ENCODE data around the gene SLC35A5.
A peak's percentile ranks its signal among the peaks of the same experiment; 100 is the strongest.

SLC35A5 gene

DNA sequence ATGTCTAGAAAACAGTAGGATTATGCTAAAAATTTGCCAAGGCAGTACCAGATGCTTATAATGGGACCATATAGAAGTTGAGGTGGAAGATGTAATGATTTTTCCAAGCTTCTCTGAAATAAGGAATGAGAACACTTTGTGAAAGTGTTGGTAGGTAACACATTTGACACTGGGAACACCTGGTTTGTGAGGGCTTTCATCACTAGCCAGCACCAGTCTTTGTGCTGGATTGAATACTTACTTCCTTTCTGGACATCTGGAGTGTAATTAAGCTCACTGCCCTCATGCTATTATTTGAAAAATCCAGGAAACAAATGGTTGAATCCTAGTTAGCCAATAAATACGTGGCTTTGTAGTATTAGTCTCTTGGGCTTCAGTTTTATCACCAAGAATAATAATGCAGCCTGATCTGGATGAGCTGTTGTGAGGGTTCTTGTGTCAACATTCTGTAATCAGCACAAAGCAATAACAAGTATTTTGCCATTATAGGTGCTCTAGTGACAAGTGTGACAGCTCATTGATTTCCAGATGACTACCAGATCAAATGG lies 66.1 kb downstream of the SLC35A5 start:
- peak; percentile 65 to 71 for DNase-seq

DNA sequence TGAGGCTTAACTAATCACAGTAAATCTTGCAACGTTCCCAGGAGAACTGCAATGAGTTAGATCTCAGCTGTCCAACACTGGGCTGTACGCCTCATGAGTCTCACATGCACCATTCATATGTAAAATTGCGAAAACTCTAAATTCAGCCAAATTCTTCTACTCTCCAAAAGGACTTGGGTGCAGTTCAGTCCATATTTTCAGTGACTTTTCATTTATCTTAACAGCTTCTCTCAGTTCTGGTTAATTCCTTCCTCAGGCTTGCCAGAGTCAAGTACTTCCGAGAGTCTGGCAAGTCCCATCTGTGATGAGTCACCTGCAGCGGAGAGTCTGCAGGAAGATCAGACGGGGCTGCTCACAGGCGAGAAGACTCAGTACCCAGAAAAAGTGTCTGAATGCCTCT lies 67.6 kb downstream of the SLC35A5 start:
- peak; percentile 30 to 54 for DNase-seq

DNA sequence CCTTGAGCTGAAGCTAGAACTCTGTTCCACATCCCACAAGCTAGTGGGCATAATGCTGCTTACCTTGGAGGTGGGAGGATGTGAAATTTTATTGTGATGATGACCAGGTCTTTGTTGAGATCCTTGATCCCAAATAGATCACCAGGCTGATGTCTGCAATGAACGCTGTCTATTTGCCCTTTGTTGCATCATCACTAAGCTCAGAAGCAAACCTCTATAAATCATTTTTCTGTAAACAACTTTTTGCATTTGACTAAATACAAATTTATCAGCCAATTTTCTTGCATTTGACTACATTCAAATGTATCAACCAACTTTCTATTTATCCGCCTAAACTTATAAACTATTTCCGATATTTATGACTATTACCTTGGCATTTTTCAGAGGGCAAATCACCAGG lies 69.4 kb downstream of the SLC35A5 start:
- DNase-seq: peak in 1 of 2 experiments; percentile 29

DNA sequence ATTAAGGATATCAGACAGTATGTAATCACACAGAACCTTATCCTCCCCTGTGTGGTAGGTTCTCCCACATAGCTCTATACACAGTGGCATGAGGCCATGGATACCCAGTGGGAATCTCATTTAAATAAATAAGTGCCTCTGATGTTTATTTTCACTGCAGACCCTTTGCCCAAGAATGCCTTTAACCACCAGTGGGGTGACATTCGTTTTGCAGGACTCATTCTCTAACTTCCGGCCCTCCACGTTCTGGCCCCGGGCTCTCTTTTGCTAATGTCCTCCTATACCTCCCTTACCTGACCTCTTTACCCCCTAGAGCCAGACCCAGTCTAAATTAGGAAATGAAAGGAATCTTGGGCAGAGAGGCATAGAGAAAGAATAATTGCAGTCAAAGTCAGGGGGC lies 70.8 kb downstream of the SLC35A5 start:
- DNase-seq: no peak

DNA sequence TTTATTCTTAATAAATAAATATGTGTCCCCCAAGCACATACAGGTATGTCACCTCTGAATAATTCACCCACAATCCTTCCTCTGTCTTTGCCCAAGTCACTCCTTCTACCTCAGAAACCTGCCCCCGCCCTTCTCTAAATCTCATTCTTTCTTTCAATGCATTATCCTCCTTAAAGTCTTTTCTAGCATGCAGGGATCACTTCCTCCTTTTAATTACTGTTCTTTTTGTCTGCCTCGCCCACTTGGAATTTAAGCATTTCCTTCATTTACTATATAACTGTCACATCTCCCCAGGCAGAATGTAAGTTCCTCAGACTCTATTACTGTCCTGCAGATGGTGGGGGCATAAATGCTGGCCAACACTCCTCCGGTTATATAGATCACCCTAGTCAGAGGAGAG lies 71.3 kb downstream of the SLC35A5 start:
- no peak for DNase-seq

DNA sequence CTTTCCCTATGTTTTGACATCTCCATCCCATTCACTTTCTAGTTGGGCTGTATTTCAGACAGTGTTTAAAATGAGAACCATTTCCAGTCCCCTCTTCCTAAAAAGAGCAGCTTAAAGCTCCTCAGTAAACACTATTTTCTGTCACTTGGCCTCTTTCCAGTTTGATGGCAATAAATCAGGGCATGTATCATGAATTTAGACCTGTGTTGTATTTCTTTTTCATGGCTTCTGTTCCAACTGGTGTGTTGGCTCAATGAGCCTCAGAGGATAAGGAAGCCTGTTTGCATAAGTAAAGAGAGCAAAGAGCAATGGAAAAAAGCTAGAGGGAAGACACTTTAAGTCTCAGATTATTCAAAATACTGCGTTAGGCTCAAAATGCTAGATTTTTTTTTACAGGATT lies 71.9 kb downstream of the SLC35A5 start:
- peak; percentile 30 to 59 for DNase-seq

DNA sequence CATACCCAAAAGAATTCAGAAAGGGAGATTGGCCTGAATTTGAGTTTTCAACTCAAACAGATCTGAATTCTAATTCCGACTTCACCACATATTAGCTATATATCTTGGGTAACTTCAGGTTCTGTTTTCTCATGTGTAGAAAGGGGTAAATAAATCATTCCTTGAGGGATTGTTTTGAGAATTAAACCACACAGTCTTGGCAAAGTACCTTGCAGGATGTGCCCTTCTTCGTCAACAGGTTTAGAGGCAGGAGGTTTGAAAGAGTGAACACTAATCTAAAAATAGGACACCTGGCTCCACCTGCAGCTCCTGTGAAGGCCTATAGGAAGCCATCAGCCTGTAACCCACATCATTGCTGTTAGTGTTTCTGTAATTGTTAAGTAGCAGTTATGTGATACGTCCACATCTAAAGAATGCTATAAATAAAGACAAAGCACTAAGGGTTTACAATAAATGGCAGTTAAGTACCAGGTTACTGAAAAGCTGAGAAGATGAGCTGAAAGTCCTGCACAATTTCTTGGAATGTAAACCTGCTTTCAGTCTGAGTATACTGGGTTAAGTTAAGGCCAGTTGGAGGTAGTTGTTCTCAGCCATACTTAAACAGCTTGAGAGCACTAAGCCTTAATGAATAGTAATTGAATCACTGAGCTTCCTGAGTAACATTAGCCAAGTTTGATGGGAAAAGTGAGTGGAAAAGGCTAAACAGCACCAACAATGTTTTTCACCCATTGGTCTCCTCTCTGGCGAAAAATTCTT lies 73.1 kb downstream of the SLC35A5 start:
- no peak for DNase-seq

Measured in SHP77 (cell line).